HG03378 (cell line): ENCODE measurements around the gene UXS1.

ENCODE experiments used
- ATAC-seq: cut with Tn5 transposase; IDR thresholded peaks from one replicate; pipeline ENCODE4 v1.9.1; 2021; ENCODE audit warnings: mild to moderate bottlenecking, moderate library complexity; ENCODE audit not compliant: unreplicated experiment

UXS1 gene

DNA sequence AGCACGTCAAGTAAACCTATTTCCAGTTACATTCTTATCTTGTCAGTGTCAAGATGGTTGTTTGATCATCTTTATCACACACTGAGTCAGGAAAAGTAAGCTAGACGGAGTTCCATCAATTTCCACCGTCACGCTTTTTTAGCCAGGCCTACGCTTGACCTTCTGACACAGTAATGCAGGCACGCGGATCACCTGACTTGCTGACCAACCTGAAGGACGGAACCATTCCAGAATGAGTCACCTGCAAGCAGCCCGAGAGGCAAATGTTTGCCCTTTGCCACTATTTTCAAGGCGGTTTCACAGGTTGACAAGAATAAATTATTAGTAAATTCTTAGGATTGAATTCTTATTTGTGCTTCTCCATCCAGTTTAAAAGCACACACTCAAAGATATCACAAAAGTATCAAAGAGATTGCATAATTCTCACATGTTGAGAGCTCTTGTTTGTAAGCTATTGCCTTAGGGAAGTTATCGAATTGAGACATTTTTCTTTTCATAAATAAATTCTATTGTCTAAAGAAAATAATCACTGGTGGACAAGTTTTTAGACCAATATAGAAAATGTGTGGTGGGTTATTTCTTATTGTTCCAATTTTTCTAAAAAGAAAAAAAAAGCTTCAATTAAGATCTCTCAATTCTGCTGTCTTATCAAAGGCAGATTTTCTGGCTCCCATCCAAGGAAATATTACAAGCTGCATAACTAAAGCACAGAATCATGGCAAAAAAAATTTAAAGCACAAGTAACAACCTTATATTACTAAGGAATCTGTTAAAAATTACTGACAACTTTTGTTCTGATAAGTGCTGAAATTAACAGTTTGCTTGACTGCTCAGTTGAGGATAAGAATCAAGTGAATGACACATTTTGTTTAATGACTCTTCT lies 31.9 kb downstream of the UXS1 start:
- ATAC-seq = no peak

DNA sequence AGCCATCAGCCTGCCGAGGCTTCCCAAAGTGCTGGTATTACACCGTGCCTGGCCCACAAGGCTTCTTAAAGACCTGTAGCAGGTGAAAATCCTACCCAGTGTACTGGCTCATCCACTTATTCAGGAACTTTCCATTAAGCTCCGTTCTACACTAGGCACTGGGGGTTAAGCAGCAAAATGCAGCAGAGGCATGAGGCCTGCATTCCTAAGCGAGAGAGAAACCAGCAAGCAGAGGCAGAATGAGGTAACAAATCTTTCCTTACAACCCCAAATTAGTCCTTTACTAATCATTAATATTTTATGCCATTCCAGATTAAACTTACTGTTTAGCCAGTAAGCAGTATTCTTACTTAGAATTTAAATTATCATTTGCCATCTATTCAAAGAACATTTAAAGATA lies 32.8 kb downstream of the UXS1 start:
- ATAC-seq = no peak

DNA sequence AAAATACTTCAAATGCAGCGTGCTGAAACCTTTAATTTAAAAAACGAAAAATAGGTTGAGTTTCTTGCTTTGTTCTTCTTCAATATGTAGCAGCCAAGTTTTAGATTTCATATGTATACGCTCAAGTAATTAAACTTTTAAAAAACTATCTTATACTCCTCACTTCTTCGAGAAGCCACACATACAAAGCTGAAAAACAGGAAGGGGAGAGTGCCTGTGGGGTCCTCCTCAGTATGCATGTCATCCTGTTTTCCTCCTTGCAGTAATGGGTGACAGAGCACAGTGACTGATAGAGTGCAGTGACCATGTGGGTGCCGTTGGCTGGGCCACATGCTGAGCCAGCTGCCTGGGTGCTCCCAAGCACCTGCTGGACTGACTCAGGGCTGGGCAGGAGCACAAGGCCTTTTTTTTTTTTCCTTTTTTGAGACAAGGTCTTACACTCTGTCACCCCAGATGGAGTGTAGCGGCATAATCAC lies 33.3 kb downstream of the UXS1 start:
- ATAC-seq = no peak

GRCh38 chr2:106159866-106160785 lies 34.0 kb downstream of the UXS1 start:
- no peak for ATAC-seq

DNA sequence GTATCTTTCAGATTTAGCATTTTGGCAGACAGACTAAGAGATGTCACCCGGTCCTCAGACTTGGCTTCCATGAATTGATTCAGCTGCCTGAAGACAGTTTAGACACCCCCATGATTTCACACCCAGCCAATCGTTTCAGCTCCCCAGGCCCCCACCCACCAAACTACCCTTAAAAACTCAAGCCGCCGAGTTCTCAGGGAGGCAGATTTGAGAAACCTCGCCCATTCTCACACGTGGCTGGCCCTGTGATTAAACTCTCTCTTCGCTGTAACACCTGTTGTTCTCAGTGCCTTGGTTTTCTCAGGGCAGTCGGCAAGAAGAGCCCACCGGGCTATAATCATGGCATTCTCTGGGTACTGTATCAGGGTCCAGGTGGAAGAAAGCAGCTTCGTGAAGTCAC lies 35.2 kb downstream of the UXS1 start:
- no peak for ATAC-seq

DNA sequence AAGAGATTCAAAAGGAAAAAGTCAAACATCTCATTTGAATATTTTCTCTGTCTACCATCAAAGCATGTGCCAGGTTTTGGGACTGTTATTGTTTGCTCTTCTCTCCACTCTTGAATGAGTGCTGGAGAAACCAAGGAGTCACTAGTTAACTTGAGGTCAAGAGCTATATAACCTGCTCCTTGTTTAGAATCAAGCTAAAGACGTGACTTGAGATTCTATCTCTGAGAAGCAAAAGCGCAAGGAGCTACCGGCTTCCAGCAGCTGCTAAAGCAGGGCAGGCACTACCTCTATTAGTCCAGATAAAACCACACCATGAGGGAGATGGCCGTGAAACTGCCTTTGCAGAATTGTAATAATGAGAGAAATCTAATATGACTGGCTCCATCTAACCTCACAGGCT lies 36.0 kb downstream of the UXS1 start:
- ATAC-seq = no peak

- no peak for ATAC-seq
Observed at GRCh38 chr2:106157416-106157815, 36.7 kb downstream of the UXS1 start.

GRCh38 chr2:106156305-106157296 lies 37.5 kb downstream of the UXS1 start:
- no peak for ATAC-seq

DNA sequence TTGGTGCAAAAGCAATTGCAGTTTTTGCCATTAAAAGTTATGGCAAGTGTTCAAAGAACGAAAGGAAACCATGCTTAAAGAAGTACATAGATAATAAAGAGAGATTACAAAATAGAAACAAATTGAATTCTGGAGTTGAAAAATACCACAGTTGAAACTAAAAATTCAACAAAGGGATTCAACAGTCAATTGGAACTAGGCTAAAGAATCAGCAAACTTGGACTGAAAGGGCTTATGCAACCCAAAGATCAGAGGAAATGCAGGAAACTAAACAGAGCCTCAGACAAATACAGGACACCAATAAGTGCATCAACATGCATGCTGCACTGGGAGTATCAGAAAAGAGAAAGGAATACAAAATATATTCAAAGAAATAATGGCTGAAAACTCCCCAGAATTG lies 40.3 kb downstream of the UXS1 start:
- no peak for ATAC-seq

DNA sequence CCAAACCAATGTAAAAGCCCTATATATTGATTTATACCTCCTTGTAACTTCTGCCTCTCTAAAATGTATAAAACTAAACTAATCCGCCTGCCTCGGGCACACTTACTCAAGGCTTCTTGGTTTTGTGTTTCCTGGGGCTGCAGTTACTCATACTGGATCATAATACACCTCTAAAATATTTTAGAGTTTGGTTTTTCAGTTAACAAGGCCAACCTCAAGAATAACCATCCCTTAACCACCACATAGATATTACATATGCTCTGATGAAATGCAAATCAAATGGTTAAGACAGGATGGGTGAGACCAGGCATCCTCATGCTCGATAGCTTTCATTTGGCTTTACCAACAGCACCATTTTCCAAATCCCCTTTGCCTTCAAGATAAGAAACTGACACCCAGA lies 46.4 kb downstream of the UXS1 start:
- ATAC-seq = peak; percentile 72

DNA sequence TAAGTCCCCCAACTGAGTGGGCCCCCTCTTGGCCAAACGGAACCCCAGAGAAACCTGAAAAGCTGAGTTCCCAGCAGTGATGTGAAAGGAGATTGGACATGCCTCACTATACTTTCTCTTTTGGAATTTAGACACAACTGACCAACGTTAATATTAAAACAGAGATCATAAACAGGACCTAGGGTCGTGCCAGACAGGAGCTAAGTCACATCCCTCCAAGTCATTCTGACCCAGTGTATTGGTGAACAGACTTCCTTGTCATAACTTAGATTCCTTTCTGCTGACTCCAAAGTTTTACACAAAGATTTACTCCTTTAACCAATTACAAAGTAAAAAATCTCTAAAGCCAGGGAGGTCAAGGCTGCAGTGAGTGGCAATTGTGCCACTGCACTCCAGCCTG lies 46.9 kb downstream of the UXS1 start:
- ATAC-seq = no peak

- no peak for ATAC-seq
Observed at GRCh38 chr2:106144621-106145331, 49.3 kb downstream of the UXS1 start.

GRCh38 chr2:106143495-106144215 lies 50.4 kb downstream of the UXS1 start:
- ATAC-seq = no peak

DNA sequence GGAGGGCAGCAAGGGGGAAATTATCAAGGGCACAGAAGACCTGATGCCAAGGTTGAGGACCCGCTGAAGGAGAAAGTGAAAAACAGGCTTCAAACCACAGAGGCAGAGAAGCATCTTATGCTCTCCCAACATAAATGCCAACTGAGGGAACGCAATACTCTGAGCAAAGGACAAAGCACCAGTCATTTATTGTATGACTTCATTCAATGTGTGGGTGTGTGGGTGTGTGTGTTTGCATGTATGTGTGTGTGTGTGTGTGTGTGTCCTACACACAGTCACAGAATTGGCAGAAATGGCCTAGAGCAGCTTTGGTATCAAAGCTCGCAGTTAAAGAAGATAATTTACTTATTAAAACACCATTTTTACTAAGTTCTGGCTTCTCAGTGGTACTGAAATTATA lies 51.4 kb downstream of the UXS1 start:
- ATAC-seq = no peak

GRCh38 chr2:106140913-106141312 lies 53.2 kb downstream of the UXS1 start:
- ATAC-seq = no peak

DNA sequence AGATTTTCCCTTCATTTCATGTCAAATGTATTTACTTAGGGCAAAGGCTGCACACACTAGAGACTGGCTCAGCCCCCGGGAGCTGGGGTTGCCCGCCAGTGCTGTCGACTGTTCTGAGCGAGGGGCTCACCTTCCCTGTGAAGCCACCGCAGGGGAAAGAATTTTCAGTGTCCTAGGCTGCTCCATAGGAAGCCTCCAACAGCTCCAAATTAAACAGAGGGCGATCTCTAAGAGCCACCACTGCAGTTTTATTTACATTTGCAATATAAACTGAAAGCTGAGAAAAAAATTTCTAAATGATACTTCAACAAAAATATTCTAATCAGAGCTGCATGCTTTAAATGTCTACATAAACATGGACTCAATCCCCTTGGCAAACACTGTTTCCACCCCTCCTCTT lies 54.0 kb downstream of the UXS1 start:
- ATAC-seq = no peak

DNA sequence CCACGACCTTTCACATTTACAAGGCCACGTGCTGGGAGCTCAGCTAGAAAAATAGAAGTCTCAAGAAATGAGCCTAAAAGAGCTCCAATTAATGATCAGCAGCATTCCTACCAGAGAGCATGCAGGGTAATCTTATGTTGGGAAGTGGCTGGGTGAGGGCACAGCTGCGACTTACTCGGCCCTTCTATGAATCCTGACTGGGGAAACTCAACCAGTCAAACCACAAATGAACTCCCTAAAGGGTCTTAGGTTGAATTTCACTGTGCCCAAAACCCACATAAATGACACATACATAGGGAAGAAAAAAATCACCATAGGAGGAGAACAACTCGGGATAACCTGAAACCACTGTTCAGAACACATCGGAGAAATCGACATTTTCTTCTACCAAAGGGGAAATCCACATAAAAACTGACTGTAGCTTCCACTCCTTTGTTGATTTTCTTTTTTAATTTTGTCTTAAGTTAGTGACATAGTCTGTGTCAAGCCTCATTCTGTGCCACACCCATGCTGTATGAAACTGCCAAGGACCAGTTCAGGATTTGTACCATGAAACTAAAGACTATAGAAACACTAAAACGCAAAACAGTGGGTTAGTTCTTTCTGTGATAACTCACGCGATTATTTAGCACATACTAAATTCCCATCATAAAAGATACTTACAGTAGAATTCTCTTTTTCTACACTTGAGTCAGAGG lies 54.7 kb downstream of the UXS1 start:
- ATAC-seq = no peak

- ATAC-seq = no peak
Observed at GRCh38 chr2:106138543-106139237, 55.4 kb downstream of the UXS1 start.
